Neuronal stem cell (in vitro differentiated cells): ENCODE data around the gene JPH3.

Experiments
- DNase-seq: peaks from one replicate; pipeline ENCODE4 v3.0.0-alpha.2; 2013; ENCODE audit warnings: low spot score
- H2AFZ ChIP-seq: one replicate; pipeline ENCODE4 v1.6.1; 2013; ENCODE audit warnings: mild to moderate bottlenecking, low read length, inconsistent platforms
- H2AK5ac ChIP-seq: 2 replicates; pipeline ENCODE4 v1.6.1; 2013; ENCODE audit warnings: low read depth, mild to moderate bottlenecking, inconsistent platforms, low read length, moderate library complexity, mixed read lengths
- H2BK120ac ChIP-seq: 2 replicates; pipeline ENCODE4 v1.6.1; 2013; ENCODE audit warnings: low read depth, mild to moderate bottlenecking, inconsistent platforms, low read length, moderate library complexity, mixed read lengths
- H2BK12ac ChIP-seq: one replicate; pipeline ENCODE4 v1.6.1; 2013; ENCODE audit warnings: low read length, inconsistent platforms
- H2BK15ac ChIP-seq: 2 replicates; pipeline ENCODE4 v1.6.1; 2013; ENCODE audit warnings: mild to moderate bottlenecking, low read length, inconsistent platforms, mixed read lengths
- H2BK5ac ChIP-seq: one replicate; pipeline ENCODE4 v1.6.1; 2013; ENCODE audit warnings: inconsistent platforms, mild to moderate bottlenecking, low read length, moderate library complexity
- H3K14ac ChIP-seq: one replicate; pipeline ENCODE4 v1.6.1; 2013; ENCODE audit warnings: low read length, inconsistent platforms
- H3K18ac ChIP-seq: 2 replicates; pipeline ENCODE4 v1.6.1; 2013; ENCODE audit warnings: low read length, inconsistent platforms
- H3K23ac ChIP-seq: 2 replicates; pipeline ENCODE4 v1.6.1; 2013; ENCODE audit warnings: low read depth, mild to moderate bottlenecking, mixed read lengths, low read length, inconsistent platforms; ENCODE audit not compliant: poor library complexity
- H3K27ac ChIP-seq: replicated peaks from 3 replicates; pipeline ENCODE4 v1.5.1; 2013; ENCODE audit warnings: low read length, inconsistent platforms
- H3K27me3 ChIP-seq, 3 experiments: 2 replicates each; pipeline ENCODE4 v1.6.1; 2013; ENCODE audit warnings: low read length in 3 of 3, mild to moderate bottlenecking in 2 of 3, inconsistent platforms in 1 of 3, low read depth in 1 of 3, mixed read lengths in 1 of 3, moderate library complexity in 1 of 3; ENCODE audit not compliant: control insufficient read depth in 3 of 3, insufficient read depth in 3 of 3
- H3K36me3 ChIP-seq, 2 donors: replicated peaks in 1 of 2; 2 replicates each; pipeline ENCODE4 v1.6.1; 2013; ENCODE audit warnings: low read length in 2 of 2; ENCODE audit not compliant: control insufficient read depth in 2 of 2, insufficient read depth in 2 of 2
- H3K4ac ChIP-seq: 2 replicates; pipeline ENCODE4 v1.6.1; 2013; ENCODE audit warnings: inconsistent platforms, mild to moderate bottlenecking, low read length, moderate library complexity
- H3K4me1 ChIP-seq, 2 donors: 1 replicate in 1 of 2; 2 replicates in 1 of 2; pipeline ENCODE4 v1.6.1; 2013; ENCODE audit warnings: low read length in 2 of 2, low read depth in 1 of 2; ENCODE audit not compliant: control insufficient read depth in 2 of 2, insufficient read depth in 1 of 2
- H3K4me2 ChIP-seq: one replicate; pipeline ENCODE4 v1.6.1; 2013; ENCODE audit warnings: mild to moderate bottlenecking, low read length, inconsistent platforms; ENCODE audit not compliant: insufficient read depth, poor library complexity, severe bottlenecking
- H3K4me3 ChIP-seq, 2 donors: 2 replicates each; pipeline ENCODE4 v1.5.1; 2013; ENCODE audit warnings: low read length in 2 of 2, mild to moderate bottlenecking in 2 of 2, inconsistent platforms in 1 of 2, moderate library complexity in 1 of 2
- H3K79me1 ChIP-seq: one replicate; pipeline ENCODE4 v1.6.1; 2013; ENCODE audit warnings: low read depth, mild to moderate bottlenecking, inconsistent platforms, low read length, moderate library complexity
- H3K9ac ChIP-seq: one replicate; pipeline ENCODE4 v1.6.1; 2013; ENCODE audit warnings: mild to moderate bottlenecking, low read depth, low read length, inconsistent platforms; ENCODE audit not compliant: poor library complexity
- H3K9me3 ChIP-seq, 2 donors: replicated peaks in 1 of 2; 2 replicates each; pipeline versions ENCODE3 to v1.6.1; 2013; ENCODE audit warnings: low read length in 2 of 2, mild to moderate bottlenecking in 2 of 2, inconsistent platforms in 1 of 2, low read depth in 1 of 2, mixed read lengths in 1 of 2, moderate library complexity in 1 of 2; ENCODE audit not compliant: control insufficient read depth in 2 of 2, insufficient read depth in 1 of 2
- H4K8ac ChIP-seq: one replicate; pipeline ENCODE4 v1.6.1; 2013; ENCODE audit warnings: low read depth, mild to moderate bottlenecking, inconsistent platforms, low read length, moderate library complexity
- H4K91ac ChIP-seq: one replicate; pipeline ENCODE4 v1.6.1; 2013; ENCODE audit warnings: low read length, low read depth, mild to moderate bottlenecking, inconsistent platforms; ENCODE audit not compliant: poor library complexity
- WGBS, 2 donors: extraction: QIAGEN DNeasy Blood & Tissue Kit; methylation state at CpG; one replicate each; pipeline ENCODE4 v1.1.7; 2013; ENCODE audit warnings: missing lambda C conversion rate in 2 of 2, mixed read lengths in 1 of 2; ENCODE audit not compliant: insufficient read length in 2 of 2, insufficient replicate concordance in 1 of 2; ENCODE audit errors: extremely low coverage in 2 of 2; 5-methylcytosine and 5-hydroxymethylcytosine counted together

Gene JPH3

GRCh38 chr16:87698241-87698640 lies 95.9 kb downstream of the JPH3 start:
- no peak overlapping the region for H3K4me2 ChIP-seq
- H4K91ac ChIP-seq = no peak overlapping the region
- no peaks in the 10 kb centered on the region for H3K4me1 ChIP-seq
- no peak overlapping the region for H2AFZ ChIP-seq
- no peaks in the 10 kb centered on the region for H3K9me3 ChIP-seq
- H2BK15ac ChIP-seq = no peak overlapping the region
- H3K36me3 ChIP-seq = peaks cover 35 to 84% of the 10 kb centered on the region in 2 donors
- peak overlapping the region; percentile 90 for H2BK5ac ChIP-seq
- no peaks in the 10 kb centered on the region for H3K27me3 ChIP-seq
- H3K27ac ChIP-seq = no peak overlapping the region
- H3K4ac ChIP-seq = no peak overlapping the region
- H3K4me3 ChIP-seq = no peak overlapping the region
- H3K18ac ChIP-seq = no peak overlapping the region
- WGBS, 2 donors = no CpG with 5 or more reads among the region's 7 CpGs
- H3K14ac ChIP-seq = no peak overlapping the region
- no peak overlapping the region for H2BK120ac ChIP-seq
- H2AK5ac ChIP-seq = no peak overlapping the region
- no peak overlapping the region for H2BK12ac ChIP-seq
- DNase-seq = no peak
- peaks cover 8% of the 10 kb centered on the region for H3K79me1 ChIP-seq
- H3K23ac ChIP-seq = no peak overlapping the region
- no peak overlapping the region for H3K9ac ChIP-seq
- no peak overlapping the region for H4K8ac ChIP-seq

- H2AFZ ChIP-seq = no peak overlapping the region
- H3K23ac ChIP-seq = no peak overlapping the region
- H3K4me2 ChIP-seq = no peak overlapping the region
- H3K14ac ChIP-seq = peak overlapping the region; percentile 71
- H4K91ac ChIP-seq = no peak overlapping the region
- no peak overlapping the region for H3K4ac ChIP-seq
- H2BK120ac ChIP-seq = no peak overlapping the region
- no peak overlapping the region for H3K27ac ChIP-seq
- peaks cover 35 to 88% of the 10 kb centered on the region in 2 donors for H3K36me3 ChIP-seq
- H3K4me3 ChIP-seq = no peak overlapping the region
- H3K9me3 ChIP-seq = no peaks in the 10 kb centered on the region
- H3K18ac ChIP-seq = no peak overlapping the region
- peaks cover 0 to 1% of the 10 kb centered on the region in 2 donors for H3K4me1 ChIP-seq
- no peak overlapping the region for H2BK15ac ChIP-seq
- H2AK5ac ChIP-seq = no peak overlapping the region
- H3K27me3 ChIP-seq = no peaks in the 10 kb centered on the region
- H4K8ac ChIP-seq = no peak overlapping the region
- H2BK5ac ChIP-seq = peak overlapping the region; percentile 90
- no peak overlapping the region for H2BK12ac ChIP-seq
- no CpG with 5 or more reads among the region's 20 CpGs for WGBS, 2 donors
- H3K9ac ChIP-seq = no peak overlapping the region
- no peak for DNase-seq
- peaks cover 7% of the 10 kb centered on the region for H3K79me1 ChIP-seq
These were observed 96.4 kb downstream of the JPH3 start for GRCh38 chr16:87698676-87699199.

DNA sequence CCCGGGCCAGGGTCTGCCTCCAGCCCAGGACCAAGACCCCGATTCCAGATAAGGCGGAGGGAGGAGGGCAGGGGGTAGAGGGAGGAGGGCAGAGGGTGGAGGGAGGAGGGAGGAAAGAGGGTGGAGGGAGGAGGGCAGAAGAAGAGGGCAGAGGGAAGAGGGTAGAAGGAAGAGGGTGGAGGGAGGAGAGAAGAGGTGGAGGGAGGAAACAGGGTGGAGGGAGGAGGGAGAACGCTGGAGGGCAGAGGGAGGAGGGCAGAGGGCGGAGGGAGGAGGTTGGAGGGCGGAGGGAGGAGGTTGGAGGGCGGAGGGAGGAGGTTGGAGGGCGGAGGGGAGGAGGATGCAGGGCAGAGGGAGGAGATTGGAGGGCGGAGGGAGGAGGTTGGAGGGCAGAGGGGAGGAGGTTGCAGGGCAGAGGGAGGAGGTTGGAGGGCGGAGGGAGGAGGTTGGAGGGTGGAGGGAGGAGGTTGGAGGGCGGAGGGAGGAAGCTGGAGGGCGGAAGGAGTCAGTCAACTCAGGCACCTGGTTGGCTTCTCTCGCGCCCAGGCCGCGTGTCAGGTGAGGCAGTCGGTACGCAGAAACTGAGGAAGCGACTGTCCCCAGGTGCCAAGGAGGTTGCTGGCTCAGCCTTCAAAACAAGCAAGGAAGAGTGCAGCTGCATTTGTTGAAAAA lies 98.2 kb downstream of the JPH3 start:
- Histone ChIP-seq H3K9me3 (no peaks in the 10 kb centered on the region), H3K23ac (no peak overlapping the region), H3K14ac (no peak overlapping the region), H4K91ac (no peak overlapping the region), H2AK5ac (no peak overlapping the region), H2BK15ac (no peak overlapping the region), H2BK5ac (no peak overlapping the region), H3K27me3 (no peaks in the 10 kb centered on the region), H3K18ac (no peak overlapping the region), H2BK12ac (no peak overlapping the region), H3K9ac (no peak overlapping the region), H3K4me1 (peaks cover 0 to 8% of the 10 kb centered on the region in 2 donors), H2AFZ (no peak overlapping the region), H3K4me2 (no peak overlapping the region), H3K27ac (no peak overlapping the region), H3K79me1 (peaks cover 9% of the 10 kb centered on the region), H3K4ac (no peak overlapping the region), H3K4me3 (no peak overlapping the region), H2BK120ac (no peak overlapping the region), H3K36me3 (peaks cover 24 to 80% of the 10 kb centered on the region in 2 donors), H4K8ac (no peak overlapping the region)
- no CpG with 5 or more reads among the region's 19 CpGs for WGBS, 2 donors
- no peak for DNase-seq

GRCh38 chr16:87701078-87701460 lies 98.8 kb downstream of the JPH3 start:
- H3K4me3 ChIP-seq = no peak overlapping the region
- DNase-seq = no peak
- H3K23ac ChIP-seq = peak overlapping the region; percentile 37
- H4K8ac ChIP-seq = no peak overlapping the region
- peaks cover under 1 to 10% of the 10 kb centered on the region in 2 donors for H3K4me1 ChIP-seq
- no peaks in the 10 kb centered on the region for H3K9me3 ChIP-seq
- no peak overlapping the region for H3K27ac ChIP-seq
- H3K36me3 ChIP-seq = peaks cover 19 to 74% of the 10 kb centered on the region in 2 donors
- H3K9ac ChIP-seq = no peak overlapping the region
- H2BK12ac ChIP-seq = no peak overlapping the region
- H3K27me3 ChIP-seq = no peaks in the 10 kb centered on the region
- H2AFZ ChIP-seq = no peak overlapping the region
- H3K18ac ChIP-seq = no peak overlapping the region
- H3K4ac ChIP-seq = no peak overlapping the region
- H2BK15ac ChIP-seq = no peak overlapping the region
- H2BK5ac ChIP-seq = no peak overlapping the region
- H3K14ac ChIP-seq = no peak overlapping the region
- peaks cover 9% of the 10 kb centered on the region for H3K79me1 ChIP-seq
- WGBS, 2 donors = no CpG with 5 or more reads among the region's 11 CpGs
- no peak overlapping the region for H2BK120ac ChIP-seq
- no peak overlapping the region for H2AK5ac ChIP-seq
- no peak overlapping the region for H3K4me2 ChIP-seq
- H4K91ac ChIP-seq = no peak overlapping the region
